WERI-Rb-1 (cell line): ENCODE data around the gene CNOT10.
A peak's percentile ranks its signal among the peaks of the same experiment; 100 is the strongest.

Source experiments
- DNase-seq: peaks from one replicate; pipeline ENCODE4 v3.0.0-alpha.2; 2020
- H3K27ac ChIP-seq: fragments of 250-450 bp; sonication (Bioruptor Pico); 2 replicates; pipeline ENCODE4 v1.5.1; 2020; ENCODE audit warnings: mild to moderate bottlenecking, moderate library complexity
- H3K27me3 ChIP-seq: fragments of 250-450 bp; sonication (Bioruptor Pico); 2 replicates; pipeline ENCODE4 v1.5.1; 2021; ENCODE audit warnings: mild to moderate bottlenecking, low read depth, moderate library complexity; ENCODE audit not compliant: insufficient read depth, severe bottlenecking
- H3K36me3 ChIP-seq: fragments of 250-450 bp; sonication (Bioruptor Pico); 2 replicates; pipeline ENCODE4 v1.5.1; 2020; ENCODE audit warnings: mild to moderate bottlenecking, moderate library complexity
- H3K4me3 ChIP-seq: 2 replicates; pipeline ENCODE4 v1.5.1; 2011; ENCODE audit warnings: low read depth, mild to moderate bottlenecking, control low read depth, low read length
- H3K9me3 ChIP-seq: fragments of 250-450 bp; sonication (Bioruptor Pico); 2 replicates; pipeline ENCODE4 v1.5.1; 2021; ENCODE audit warnings: mild to moderate bottlenecking, moderate library complexity; ENCODE audit not compliant: severe bottlenecking
- CTCF ChIP-seq: IDR thresholded peaks from 2 replicates; pipeline ENCODE4 v1.5.1; 2011; ENCODE audit warnings: low read depth, mild to moderate bottlenecking, control low read depth, inconsistent platforms, low read length

CNOT10 gene

GRCh38 chr3:32675164-32675563 is 9.8 kb upstream of the CNOT10 start:
- H3K9me3 ChIP-seq, result no peaks in the 10 kb centered on the region
- H3K4me3 ChIP-seq, result no peak overlapping the region
- no peak for DNase-seq
- TF ChIP-seq CTCF, result no peak
- H3K36me3 ChIP-seq, result no peaks in the 10 kb centered on the region
- no peaks in the 10 kb centered on the region for H3K27me3 ChIP-seq
- no peak overlapping the region for H3K27ac ChIP-seq

GRCh38 chr3:32675650-32676049 is 9.3 kb upstream of the CNOT10 start:
- Histone ChIP-seq H3K4me3 (no peak overlapping the region), H3K27ac (no peak overlapping the region), H3K36me3 (no peaks in the 10 kb centered on the region), H3K9me3 (no peaks in the 10 kb centered on the region), H3K27me3 (no peaks in the 10 kb centered on the region)
- DNase-seq, result no peak
- no peak for TF ChIP-seq CTCF

- TF ChIP-seq CTCF, result no peak
- no peak overlapping the region for H3K27ac ChIP-seq
- H3K27me3 ChIP-seq, result no peaks in the 10 kb centered on the region
- DNase-seq, result no peak
- no peaks in the 10 kb centered on the region for H3K9me3 ChIP-seq
- H3K36me3 ChIP-seq, result no peaks in the 10 kb centered on the region; the same call in 1 of the 2 replicates
- H3K4me3 ChIP-seq, result no peak overlapping the region
Observed at GRCh38 chr3:32681811-32682210, 3.2 kb upstream of the CNOT10 start.

GRCh38 chr3:32684029-32684799 is 774 bp upstream of the CNOT10 start:
- TF ChIP-seq CTCF, result no peak
- no peaks in the 10 kb centered on the region for H3K27me3 ChIP-seq
- H3K36me3 ChIP-seq, result peaks cover 9% of the 10 kb centered on the region
- DNase-seq, result no peak
- no peaks in the 10 kb centered on the region for H3K9me3 ChIP-seq
- peak overlapping the region; percentile 80 for H3K4me3 ChIP-seq
- H3K27ac ChIP-seq, result no peak overlapping the region

- Histone ChIP-seq H3K27me3 (no peaks in the 10 kb centered on the region), H3K36me3 (peaks cover 17% of the 10 kb centered on the region), H3K4me3 (peak overlapping the region; percentile 80), H3K9me3 (no peaks in the 10 kb centered on the region), H3K27ac (peak overlapping the region; percentile 84)
- DNase-seq, result no peak
- TF ChIP-seq CTCF, result no peak
Observed at GRCh38 chr3:32685543-32686185, 676 bp downstream of the CNOT10 start.

- Histone ChIP-seq H3K9me3 (no peaks in the 10 kb centered on the region), H3K27me3 (no peaks in the 10 kb centered on the region), H3K36me3 (peaks cover 22% of the 10 kb centered on the region), H3K27ac (no peak overlapping the region), H3K4me3 (no peak overlapping the region)
- TF ChIP-seq CTCF, result no peak
- DNase-seq, result no peak
Observed at GRCh38 chr3:32686713-32687112, 1.7 kb downstream of the CNOT10 start.
